NCI-H1105 treated with DMSO at 0.1 percent for 48 hours (cell line): ENCODE measurements around the gene NPTN.
"Not testable (repeated sequence)": the region's sequence is repeated elsewhere in the genome, so short reads cannot be mapped to it uniquely, and the experiment has no call there.

Source experiments
- DNase-seq: peaks from one replicate; lab custom pipeline; 2025; lab: John Stamatoyannopoulos, UW

The NPTN gene

DNA sequence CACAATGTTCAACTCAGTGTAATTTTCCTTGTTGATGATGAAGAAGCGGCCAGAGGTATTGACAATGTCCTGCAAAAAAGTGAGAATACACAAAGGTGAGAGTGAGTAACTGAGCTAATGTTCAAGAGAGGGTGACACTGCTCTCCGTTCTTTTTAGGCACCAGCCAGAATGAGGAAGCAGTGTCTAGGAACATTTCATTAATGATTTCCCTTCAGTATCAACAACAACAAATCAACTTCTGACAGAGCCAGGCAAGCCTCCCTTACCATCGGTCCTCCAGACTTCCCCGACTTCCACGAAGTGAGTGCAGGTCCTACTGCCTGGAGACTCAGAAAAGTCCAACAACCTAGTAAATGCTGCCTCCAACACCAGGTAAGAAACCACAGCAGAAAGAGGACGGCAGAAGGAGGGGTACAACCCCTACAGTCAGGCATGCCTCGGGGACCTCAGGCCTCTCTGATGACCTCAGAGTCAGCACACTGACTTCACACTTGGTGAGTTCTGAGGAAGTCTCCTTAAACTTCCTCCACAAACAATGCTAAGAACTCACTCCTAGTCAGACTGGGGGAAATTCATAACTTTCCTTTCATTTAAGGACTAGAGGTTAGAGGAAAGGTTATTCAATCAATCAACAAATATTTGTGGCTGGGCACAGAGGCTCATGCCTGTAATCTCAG lies 62.7 kb downstream of the NPTN start:
- DNase-seq = no peak

DNA sequence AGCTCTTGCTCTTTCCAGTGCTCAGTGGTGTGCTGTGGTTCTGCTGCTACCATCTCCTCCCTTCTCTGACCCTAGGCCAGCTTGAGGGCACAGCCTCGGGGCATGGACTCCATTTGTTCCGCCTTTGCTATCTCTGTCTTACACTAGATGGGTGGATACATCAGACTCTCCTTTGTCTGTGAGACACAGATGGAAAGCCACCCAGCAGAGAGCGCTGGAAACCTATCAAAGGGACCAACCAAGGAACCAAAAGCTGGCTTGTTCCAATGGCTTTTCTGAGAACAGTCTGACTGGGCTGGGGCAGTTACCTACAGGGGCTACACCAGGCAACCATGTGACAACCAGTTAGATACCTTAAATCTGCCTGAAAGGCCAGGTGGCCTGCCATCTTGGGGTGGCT lies 63.8 kb downstream of the NPTN start:
- no peak for DNase-seq

DNA sequence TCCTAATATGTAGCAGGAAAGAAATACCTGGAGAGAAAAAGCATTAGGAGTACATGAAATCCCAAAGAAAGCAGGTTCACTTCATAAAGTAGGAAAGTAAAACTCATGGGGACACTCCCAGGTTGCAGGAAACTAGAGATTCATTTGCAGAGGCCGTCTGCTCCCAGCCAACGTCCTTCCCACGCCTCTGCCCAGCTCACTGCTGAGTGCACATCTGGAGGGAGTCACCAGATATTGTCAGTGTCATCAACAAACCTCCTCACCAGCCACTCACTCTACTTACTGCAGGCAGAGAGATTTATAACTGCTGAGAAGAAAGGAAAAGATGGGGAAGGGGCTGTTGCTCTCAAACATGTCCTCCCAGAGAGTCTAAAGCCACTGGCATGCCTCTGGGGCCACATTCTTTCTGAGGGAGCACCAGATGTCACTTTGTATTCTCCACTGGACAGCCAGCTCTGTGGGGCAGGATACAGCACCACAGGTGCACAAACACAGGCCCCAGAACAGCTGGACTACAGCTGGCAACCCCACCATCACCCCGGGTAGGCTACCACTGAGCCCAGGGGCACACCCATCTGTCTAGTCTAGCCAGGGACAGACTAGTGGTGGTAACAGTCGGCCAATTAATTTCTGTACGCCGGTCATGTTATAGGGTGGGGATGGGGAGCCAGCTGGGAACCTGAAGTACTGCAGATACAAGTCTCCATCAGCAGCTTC lies 64.5 kb downstream of the NPTN start:
- DNase-seq = no peak

DNA sequence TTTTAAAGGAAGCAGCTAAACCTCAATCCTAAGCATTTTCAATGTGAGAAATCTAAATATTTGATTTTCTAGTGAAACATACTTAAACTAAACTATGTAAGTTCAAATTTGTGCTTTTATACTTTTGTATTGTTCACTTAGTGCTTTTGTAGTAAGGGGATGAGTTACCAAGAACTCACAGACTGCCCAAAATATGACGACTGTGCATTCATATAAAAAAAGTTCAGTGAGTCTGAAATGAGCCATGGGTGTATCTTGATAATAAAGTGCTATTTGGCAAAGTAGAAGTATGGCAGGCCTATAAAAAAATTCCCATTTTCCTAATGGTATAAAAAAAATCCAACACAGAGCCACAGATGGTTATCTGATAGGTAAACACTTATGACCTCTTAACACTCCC lies 66.2 kb downstream of the NPTN start:
- no peak for DNase-seq

DNA sequence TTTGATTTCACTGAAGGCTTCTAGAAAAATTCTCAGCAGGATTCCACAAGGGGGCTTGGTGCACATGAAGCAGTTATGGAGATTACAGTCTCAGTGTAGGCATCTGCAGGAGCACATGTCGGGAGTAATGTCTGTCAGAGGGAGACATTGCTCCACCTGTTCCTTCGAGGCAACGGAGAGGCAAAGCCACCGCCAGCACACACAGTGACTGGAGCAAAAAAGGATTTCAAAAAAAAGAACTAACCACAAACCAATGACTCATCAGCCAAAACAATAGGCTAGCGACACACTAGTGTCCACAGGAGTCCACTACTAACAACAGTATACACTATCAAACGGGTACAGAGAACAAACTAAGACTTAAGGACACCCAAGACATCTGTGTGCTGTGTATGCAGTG lies 68.9 kb downstream of the NPTN start:
- DNase-seq = no peak

DNA sequence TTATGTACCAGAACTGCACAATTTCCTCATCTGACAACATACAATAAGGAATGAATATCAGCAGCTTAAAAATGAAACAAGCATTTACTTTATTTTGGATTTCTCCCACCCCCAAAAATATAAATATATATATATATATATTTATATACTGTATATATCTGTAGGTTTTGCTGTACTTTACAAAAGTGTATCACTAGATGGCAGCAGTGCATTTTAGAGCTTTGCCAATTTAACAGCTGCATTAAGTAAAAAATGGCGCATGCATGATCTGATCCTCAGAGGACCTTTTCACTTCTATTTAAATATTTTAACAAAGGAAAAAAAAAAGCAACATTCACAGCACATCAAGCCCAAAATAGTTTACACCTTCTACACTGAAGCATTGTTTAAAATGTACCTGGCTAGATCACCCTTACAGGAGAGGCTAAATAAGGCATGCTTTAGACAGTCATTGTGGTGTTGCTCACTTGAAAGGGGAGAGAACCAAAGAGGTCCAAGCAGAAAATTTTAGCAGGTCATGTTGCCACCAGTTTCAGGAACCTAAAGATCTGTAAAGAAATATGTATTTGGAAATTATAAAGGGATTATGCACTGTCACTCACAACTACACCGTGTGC lies 72.6 kb downstream of the NPTN start:
- peak; percentile 43 for DNase-seq

DNA sequence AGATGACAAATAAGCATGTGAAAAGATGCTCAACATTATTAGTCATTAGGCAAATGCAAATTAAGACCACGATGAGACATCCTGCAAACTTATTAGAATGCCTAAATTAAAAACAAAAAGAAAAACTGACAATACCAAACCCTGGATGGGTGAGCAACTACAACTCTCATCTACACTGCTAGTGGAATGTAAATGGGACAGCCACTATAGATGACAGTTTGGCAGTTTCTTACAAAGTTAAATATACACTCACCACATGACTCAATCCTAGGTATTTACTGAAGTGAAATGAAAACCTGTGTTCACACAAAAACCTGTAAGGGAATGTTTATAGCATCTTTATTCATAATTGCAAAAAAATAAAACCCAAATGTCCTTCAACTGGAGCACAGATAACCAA lies 74.7 kb downstream of the NPTN start:
- no peak for DNase-seq

DNA sequence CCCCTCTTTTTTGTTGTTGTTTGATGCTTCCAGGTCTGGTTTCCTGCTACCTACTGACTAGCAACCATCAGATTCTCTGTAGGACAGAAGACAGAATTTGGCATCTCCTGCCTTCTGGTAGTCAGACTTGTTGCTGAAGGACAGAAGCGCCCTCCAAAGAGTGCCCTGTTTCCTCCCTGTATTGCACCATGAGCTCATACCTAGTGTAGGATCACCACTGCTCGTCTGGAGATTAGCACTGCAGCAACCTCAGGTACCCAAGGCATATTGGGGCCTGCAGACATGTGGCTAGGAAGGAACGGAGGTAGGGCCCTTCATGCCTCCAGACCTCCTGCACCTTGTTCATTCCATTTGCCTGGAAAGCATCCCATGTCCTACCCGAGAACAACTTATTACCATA lies 78.1 kb downstream of the NPTN start:
- DNase-seq = no peak

DNA sequence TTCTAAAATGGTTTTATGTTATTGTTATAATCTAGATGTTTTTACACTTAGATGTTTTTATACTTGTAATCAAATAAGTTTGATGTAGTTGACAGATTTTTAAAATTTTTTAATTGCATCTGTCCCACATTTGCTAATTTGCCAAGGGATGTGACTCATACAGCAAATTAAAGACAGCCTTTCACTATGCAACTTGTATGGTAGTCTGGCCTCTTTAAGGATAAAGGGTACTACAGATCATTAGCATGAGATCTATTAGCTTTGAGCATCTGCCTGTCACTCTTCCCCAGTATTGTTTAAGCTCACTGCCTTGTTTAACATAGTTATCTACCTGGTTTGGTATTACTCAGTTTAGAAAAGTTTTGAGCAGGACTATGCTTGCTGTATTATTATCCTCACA lies 83.0 kb downstream of the NPTN start:
- DNase-seq = no peak

DNA sequence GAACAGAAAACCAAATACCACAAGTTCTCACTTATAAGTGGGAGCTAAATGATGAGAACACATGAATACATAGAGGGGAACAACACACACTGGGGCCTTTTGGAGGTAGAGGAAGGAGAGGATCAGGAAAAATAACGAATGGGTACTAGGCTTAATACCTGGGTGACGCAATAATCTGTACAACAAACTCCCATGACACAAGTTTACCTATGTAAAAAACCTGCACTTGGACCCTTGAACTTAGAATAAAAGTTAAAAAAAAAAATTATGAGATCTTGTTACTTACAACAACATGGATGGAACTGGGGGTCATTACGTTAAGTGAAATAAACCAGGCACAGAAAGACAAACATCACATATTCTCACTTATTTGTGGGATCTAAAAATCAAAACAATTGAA lies 84.3 kb downstream of the NPTN start:
- not testable (repeated sequence) for DNase-seq

DNA sequence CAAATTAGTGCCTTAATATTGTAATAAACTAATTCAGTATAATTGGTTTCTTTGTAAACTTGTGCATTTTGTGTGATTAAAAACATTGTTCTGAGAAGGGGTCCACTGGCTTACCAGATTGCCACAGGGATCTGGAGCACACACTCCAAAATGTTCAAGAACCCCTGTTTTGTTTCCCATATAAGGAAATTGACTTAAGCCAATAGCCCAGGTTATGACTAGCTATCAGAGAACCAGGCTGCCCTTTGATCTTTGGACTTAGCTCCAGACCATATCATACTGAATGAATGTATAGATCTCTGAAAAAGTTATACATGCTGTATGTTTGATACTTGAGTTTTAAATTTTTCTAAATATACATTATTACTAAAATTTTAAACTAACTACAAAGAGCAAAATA lies 91.7 kb downstream of the NPTN start:
- DNase-seq = no peak

DNA sequence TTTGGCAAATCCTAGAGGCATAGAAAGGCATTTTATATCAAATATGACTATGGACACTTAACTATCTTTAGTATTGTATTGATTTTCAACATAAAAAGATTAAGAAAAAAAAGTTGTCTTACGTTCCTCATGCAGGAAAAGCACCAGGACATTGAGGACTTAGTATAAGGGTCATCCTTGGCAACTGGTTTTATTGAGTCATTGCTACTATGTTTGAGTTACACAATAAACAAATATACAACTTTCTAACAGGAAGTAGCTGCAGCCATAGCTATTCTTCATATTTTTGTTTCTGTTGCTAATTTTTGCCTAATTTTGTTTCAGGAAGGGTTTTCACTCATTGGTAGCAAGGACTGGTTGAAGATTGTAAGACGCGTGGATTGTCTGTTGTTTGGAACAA lies 93.0 kb downstream of the NPTN start:
- no peak for DNase-seq

DNA sequence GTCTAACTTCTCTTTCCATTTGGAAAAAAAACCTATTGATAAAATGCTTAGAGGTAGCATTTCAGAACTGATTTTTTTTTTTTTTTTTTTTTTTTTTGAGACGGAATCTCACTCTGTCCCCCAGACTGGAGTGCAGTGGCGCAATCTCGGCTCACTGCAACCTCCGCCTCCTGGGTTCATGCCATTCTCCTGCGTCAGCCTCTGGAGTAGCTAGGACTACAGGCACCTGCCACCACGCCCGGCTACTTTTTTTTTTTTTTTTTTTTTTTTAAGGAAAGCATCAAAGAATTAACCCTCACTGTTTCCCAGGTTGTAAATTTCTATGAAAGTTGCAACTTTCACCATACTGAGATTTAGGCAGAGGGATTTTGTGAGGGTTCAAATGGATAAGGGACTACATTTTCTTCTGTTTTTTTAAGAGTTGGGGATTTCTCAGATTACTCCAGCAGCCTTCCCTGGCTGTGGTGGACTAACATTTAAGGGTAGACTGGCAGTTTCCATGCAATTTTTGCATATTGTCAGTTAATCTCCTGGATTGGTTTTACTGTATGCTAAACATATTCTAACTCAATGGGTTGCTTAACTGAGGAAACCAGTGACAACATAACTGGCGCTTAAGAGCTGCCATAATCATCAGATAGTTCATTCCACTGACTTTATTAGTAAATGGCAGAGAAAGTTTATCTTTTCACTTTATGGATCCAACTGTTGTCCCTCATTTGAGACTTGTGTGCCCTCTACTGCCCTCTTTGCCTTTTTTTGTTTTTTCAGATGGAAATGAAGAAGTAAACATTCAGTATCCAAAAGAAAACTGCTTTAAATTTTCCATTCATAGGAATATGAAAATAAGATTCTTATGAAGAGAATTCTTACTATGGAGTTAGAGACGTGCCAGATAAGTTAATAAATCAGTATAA lies 93.7 kb downstream of the NPTN start:
- no peak for DNase-seq

DNA sequence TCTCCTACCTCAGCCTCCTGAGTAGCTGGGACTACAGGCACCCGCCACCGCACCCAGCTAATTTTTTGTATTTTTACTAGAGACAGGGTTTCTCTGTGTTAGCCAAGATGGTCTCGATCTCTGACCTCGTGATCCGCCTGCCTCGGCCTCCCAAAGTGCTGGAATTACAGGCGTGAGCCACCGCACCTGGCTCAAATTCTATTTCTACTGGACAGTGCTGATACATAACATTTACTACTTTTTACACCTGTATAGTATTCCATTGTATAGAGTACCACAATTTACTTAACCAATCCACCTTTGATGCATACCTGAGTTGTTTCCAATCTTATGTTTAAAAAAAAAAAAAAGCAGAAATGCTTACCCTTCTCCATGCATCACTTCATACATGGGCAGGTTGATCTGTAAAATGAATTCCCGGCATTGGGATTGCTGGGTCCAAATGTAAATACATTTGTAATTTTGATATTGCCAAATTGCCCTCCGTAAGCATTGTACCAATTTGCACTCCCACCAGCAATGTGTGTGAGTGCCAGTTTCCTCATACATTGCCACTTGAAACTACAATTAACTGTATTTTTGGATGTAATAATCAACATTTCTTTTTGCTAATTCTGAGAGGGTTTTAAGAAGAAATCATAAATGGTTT lies 94.5 kb downstream of the NPTN start:
- DNase-seq = no peak

DNA sequence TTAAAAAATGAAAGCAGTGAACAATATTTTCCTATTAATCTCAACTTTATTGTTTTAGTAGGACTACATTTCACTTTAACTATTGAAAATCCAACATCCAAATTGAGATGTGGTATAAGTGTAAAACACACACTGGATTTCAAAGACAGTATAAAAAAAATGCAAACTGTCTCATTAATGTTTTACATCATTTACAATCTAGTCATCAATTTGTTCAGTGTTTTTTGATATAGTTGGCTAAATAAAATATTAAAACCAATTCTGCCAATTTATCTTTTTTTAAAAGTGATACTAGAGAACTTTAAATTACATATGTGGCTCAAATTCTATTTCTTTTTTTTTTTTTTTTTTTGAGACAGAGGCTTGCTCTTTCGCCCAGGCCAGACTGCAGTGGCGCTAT lies 95.1 kb downstream of the NPTN start:
- no peak for DNase-seq

DNA sequence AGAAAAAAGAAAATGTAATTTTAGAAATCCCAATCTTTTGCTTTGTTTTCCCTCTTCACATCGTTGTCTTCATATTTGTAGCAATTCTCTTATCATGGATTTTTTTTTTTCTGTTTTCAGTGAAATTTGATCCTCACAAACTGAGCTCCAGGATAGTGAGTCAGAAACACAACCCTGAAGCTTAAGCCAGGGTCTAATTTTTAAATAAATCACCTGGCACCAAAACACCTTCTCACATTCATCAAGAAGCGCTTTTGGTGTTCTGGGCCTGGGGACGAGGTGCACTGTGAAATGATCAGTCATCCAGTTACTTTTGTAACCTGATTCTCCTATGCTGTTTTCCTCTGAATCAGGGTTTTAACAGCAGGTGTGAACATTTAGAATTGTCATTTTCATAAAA lies 102.5 kb downstream of the NPTN start:
- DNase-seq = no peak

DNA sequence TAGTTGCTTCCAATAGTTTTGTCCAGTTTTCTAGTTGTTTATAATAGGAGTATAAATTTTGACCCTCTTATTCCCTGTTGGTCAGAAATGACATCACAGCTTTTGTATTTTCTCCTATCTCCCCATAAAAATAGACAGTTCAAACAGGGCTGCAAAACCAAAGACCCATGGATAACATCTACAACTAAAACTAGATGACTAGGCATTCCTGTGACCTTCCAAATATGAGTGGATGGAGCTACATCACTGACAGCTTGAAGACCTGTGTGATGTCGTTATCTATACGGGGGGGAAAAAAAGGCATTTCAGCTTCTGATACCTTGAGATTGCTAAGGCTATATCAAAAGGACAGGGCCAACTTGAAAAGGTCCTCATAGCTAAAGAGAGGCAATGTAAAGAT lies 105.6 kb downstream of the NPTN start:
- DNase-seq = no peak

DNA sequence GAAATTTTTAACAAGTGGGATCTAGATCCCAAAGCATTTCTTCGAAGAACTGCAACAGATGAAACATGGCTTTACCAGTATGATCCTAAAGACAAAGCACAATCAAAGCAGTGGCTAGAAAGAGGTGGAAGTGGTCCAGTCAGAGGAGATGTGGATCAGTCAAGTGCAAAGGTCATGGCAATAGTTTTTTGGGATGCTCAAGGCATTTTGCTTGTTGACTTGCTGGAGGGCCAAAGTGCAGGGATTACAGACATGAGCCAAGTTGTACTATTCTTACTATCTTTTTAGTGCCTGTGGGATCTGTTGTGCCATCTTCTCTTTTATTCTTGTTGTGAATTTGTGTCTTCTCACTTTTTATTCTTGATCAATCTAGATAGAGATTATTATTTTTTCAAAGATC lies 108.3 kb downstream of the NPTN start:
- DNase-seq = no peak

DNA sequence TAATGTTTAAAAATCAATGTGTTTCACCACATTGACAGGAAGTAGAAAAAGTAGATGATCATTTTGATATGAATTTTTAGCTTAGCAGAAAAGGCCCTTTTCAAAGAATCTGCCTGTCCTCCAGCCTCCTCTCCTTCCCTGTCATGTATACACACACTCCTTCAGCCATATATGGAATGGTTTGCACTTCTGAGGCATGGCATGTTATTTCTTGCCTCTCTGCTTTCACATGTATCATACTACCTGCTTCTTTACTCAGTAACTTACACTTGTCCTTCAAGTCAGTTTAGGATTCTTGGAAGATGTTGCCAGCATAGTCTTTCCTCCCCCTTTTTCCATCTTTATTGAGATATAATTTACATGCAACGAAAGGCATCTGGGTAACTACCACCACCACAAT lies 111.2 kb downstream of the NPTN start:
- no peak for DNase-seq

DNA sequence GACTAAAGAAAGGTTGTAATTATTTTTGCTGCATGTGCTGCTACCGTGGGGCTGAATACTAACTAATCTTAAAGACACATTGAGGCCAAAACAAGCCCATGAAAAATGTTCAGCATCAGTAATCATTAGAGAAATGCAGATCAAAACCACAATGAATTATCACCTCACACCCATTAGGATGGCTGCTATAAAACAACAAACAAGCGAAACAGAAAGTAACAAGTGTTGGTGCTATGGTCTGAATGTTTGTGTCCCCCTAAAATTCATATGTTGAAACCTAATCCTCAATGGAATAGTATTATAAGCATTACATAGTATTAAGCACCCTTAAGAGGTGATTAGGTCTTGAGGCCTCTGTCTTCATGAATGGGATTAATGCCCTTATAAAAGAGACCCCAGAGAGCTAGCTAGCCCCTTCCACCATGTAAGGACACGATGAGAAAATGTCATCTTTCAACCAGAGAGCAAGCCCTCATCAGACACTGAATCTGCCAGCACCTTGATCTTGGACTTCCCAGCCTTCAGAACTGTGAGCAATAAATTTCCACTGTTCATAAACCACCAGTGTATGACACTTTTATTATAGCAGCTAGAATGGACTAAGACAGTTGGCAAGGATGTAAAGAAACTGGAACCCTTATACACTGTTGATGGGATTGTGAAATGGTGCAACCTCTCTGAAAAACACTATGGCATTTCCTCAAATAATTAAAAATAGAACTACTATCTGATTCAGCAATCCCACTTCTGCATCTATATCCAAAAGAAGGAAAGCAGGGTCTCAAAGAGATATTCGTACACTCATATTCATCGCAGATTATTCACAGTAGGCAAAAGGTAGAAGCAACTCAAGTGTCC lies 114.1 kb downstream of the NPTN start:
- no peak for DNase-seq
